Parathyroid adenoma (tissue), 2 donors: ENCODE results near the gene RUNX3.

Source experiments
- H2AFZ ChIP-seq: fragments of 300-600 bp; sonication (generic); one replicate; pipeline ENCODE4 v1.7.0; 2017; ENCODE audit warnings: antibody characterized with exemption, mild to moderate bottlenecking
- H3K27ac ChIP-seq: fragments of 300-600 bp; sonication (generic); one replicate; pipeline ENCODE4 v1.7.0; 2017
- H3K27me3 ChIP-seq: fragments of 300-600 bp; sonication (generic); one replicate; pipeline ENCODE4 v1.7.0; 2017; ENCODE audit warnings: low read length; ENCODE audit not compliant: control insufficient read depth, insufficient read depth
- H3K36me3 ChIP-seq: fragments of 300-600 bp; sonication (generic); one replicate; pipeline ENCODE4 v1.7.0; 2017; ENCODE audit warnings: low read length; ENCODE audit not compliant: control insufficient read depth, insufficient read depth
- H3K4me1 ChIP-seq: fragments of 300-600 bp; sonication (generic); one replicate; pipeline ENCODE4 v1.7.0; 2017; ENCODE audit warnings: control low read depth
- H3K4me2 ChIP-seq: fragments of 300-600 bp; sonication (generic); one replicate; pipeline ENCODE4 v1.7.0; 2017; ENCODE audit warnings: low read length
- H3K4me3 ChIP-seq: fragments of 300-600 bp; sonication (generic); one replicate; pipeline ENCODE4 v1.7.0; 2017; ENCODE audit warnings: low read depth, low read length
- H3K79me2 ChIP-seq: fragments of 300-600 bp; sonication (generic); one replicate; pipeline ENCODE4 v1.7.0; 2017; ENCODE audit warnings: control low read depth
- H3K9ac ChIP-seq: fragments of 300-600 bp; sonication (generic); one replicate; pipeline ENCODE4 v1.7.0; 2017; ENCODE audit warnings: mild to moderate bottlenecking
- H3K9me3 ChIP-seq: fragments of 300-600 bp; sonication (generic); one replicate; pipeline ENCODE4 v1.7.0; 2017; ENCODE audit warnings: low read length; ENCODE audit not compliant: control insufficient read depth
- TF ChIP-seq, protein P1 (sequence below): fragments of 300-600 bp; sonication (generic); IDR thresholded peaks from one replicate; pipeline ENCODE4 v1.7.0; 2017; ENCODE audit warnings: antibody characterized with exemption, mild to moderate bottlenecking
- donor health status: primary hyperparathyroidism.

Gene RUNX3

DNA sequence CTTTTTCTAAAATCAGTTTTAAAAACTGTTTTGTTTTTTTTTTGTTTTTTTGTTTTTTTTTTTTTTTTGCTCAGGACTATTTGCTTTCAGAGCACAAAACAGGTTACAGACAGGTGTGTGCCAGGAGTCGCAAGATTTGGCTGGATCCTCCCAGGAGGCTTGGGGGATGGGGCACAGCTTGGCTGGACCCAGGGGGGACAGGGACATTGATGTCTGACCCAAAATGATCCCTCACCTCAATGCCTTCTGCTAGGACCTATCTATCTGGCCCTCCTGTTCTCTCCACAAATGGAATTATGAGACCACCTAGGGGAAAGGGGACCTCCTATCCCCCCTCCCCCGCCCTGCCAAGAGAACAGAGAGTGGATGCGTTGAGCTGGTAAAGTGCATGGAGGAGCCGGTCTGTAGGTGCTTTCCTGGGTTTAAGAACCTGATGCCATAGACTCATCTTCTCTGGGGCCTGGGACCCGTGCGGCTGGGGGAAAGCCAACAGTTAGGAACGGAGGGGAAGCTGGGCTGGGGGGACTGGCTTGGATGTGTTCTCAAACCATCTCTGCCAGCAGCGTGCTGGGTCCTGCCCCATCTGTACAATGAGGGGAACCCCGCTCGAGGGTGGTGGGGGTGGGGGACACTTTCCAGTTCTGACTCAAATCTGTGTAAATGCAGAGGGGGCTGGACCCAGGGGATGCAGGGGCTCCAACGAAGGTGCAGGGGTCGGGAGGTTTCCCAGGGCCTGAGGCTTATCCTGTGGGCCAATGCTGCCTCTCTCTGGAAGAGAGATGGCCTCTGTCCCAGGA lies 28.9 kb downstream of the RUNX3 start:
- H3K4me1 ChIP-seq: no peaks in the 10 kb centered on the region
- no peak overlapping the region for H3K4me2 ChIP-seq
- no peaks in the 10 kb centered on the region for H3K36me3 ChIP-seq
- H3K9me3 ChIP-seq: no peaks in the 10 kb centered on the region
- H3K4me3 ChIP-seq: no peak overlapping the region
- H3K27me3 ChIP-seq: no peaks in the 10 kb centered on the region
- H2AFZ ChIP-seq: no peak overlapping the region
- no peaks in the 10 kb centered on the region for H3K79me2 ChIP-seq
- H3K9ac ChIP-seq: no peak overlapping the region
- no peak overlapping the region for H3K27ac ChIP-seq
- TF ChIP-seq, protein P1, sequence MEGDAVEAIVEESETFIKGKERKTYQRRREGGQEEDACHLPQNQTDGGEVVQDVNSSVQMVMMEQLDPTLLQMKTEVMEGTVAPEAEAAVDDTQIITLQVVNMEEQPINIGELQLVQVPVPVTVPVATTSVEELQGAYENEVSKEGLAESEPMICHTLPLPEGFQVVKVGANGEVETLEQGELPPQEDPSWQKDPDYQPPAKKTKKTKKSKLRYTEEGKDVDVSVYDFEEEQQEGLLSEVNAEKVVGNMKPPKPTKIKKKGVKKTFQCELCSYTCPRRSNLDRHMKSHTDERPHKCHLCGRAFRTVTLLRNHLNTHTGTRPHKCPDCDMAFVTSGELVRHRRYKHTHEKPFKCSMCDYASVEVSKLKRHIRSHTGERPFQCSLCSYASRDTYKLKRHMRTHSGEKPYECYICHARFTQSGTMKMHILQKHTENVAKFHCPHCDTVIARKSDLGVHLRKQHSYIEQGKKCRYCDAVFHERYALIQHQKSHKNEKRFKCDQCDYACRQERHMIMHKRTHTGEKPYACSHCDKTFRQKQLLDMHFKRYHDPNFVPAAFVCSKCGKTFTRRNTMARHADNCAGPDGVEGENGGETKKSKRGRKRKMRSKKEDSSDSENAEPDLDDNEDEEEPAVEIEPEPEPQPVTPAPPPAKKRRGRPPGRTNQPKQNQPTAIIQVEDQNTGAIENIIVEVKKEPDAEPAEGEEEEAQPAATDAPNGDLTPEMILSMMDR: no peak

DNA sequence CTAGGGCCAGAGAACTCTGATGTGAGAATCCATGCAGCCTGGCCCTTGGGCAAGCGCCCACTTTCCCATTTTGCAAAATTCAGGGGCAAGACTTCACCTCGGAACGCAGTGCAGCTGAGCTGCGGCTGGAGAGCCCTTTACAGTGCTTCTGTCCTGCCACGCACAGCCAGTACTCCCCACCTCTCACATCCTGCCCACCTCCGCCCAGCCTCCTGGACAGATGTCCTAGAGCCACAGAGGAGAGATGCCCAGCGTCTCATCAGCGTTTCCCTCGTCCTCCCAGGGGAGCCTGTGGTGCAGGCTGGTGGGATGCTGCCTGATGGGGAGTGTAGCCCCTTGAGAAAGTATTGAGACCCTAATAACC lies 29.6 kb downstream of the RUNX3 start:
- no peaks in the 10 kb centered on the region for H3K79me2 ChIP-seq
- H2AFZ ChIP-seq: no peak overlapping the region
- H3K4me2 ChIP-seq: no peak overlapping the region
- no peaks in the 10 kb centered on the region for H3K36me3 ChIP-seq
- no peaks in the 10 kb centered on the region for H3K4me1 ChIP-seq
- no peaks in the 10 kb centered on the region for H3K27me3 ChIP-seq
- H3K9ac ChIP-seq: no peak overlapping the region
- TF ChIP-seq, protein P1: no peak
- H3K4me3 ChIP-seq: no peak overlapping the region
- no peak overlapping the region for H3K27ac ChIP-seq
- H3K9me3 ChIP-seq: no peaks in the 10 kb centered on the region

GRCh38 chr1:24899581-24900485 lies 30.2 kb downstream of the RUNX3 start:
- Histone ChIP-seq H3K27ac (no peak overlapping the region), H3K27me3 (no peaks in the 10 kb centered on the region), H2AFZ (no peak overlapping the region), H3K79me2 (no peaks in the 10 kb centered on the region), H3K9me3 (no peaks in the 10 kb centered on the region), H3K4me1 (no peaks in the 10 kb centered on the region), H3K36me3 (no peaks in the 10 kb centered on the region), H3K9ac (no peak overlapping the region), H3K4me2 (no peak overlapping the region), H3K4me3 (no peak overlapping the region)
- TF ChIP-seq, protein P1: no peak

GRCh38 chr1:24898909-24899439 lies 31.1 kb downstream of the RUNX3 start:
- no peaks in the 10 kb centered on the region for H3K27me3 ChIP-seq
- TF ChIP-seq, protein P1: no peak
- no peak overlapping the region for H2AFZ ChIP-seq
- no peaks in the 10 kb centered on the region for H3K36me3 ChIP-seq
- no peak overlapping the region for H3K4me2 ChIP-seq
- H3K9ac ChIP-seq: no peak overlapping the region
- no peak overlapping the region for H3K27ac ChIP-seq
- H3K4me3 ChIP-seq: no peak overlapping the region
- no peaks in the 10 kb centered on the region for H3K79me2 ChIP-seq
- H3K9me3 ChIP-seq: no peaks in the 10 kb centered on the region
- H3K4me1 ChIP-seq: no peaks in the 10 kb centered on the region
